Skeletal muscle cell (primary cell): Measurements from ENCODE around the gene RCL1.
A peak's percentile ranks its signal among the peaks of the same experiment; 100 is the strongest.
"Not testable (repeated sequence)": the region's sequence is repeated elsewhere in the genome, so short reads cannot be mapped to it uniquely, and the experiment has no call there.

Experiments used
- DNase-seq: peaks from one replicate; pipeline ENCODE4 v3.0.0-alpha.2; 2010; ENCODE audit warnings: low read depth
- H3K4me3 ChIP-seq: 2 replicates; pipeline ENCODE4 v1.5.1; 2011; ENCODE audit warnings: low read depth, mild to moderate bottlenecking, control low read depth, low read length, moderate library complexity

Gene RCL1

GRCh38 chr9:4862506-4863250, 69.9 kb downstream of the RCL1 start:
- DNase-seq = peak; percentile 54
- H3K4me3 ChIP-seq = no peak overlapping the region

GRCh38 chr9:4864234-4864661, 71.5 kb downstream of the RCL1 start:
- H3K4me3 ChIP-seq = no peak overlapping the region
- no peak for DNase-seq

- no peak for DNase-seq
- no peak overlapping the region for H3K4me3 ChIP-seq
Measured at GRCh38 chr9:4864698-4865097, 72.0 kb downstream of the RCL1 start.

- no peak for DNase-seq
- no peak overlapping the region for H3K4me3 ChIP-seq
Measured at GRCh38 chr9:4865681-4866080, 72.9 kb downstream of the RCL1 start.

GRCh38 chr9:4866239-4866969, 73.7 kb downstream of the RCL1 start:
- DNase-seq = no peak
- H3K4me3 ChIP-seq = no peak overlapping the region

- H3K4me3 ChIP-seq = no peak overlapping the region
- no peak for DNase-seq
Measured at GRCh38 chr9:4873066-4873465, 80.3 kb downstream of the RCL1 start.

- H3K4me3 ChIP-seq = no peak overlapping the region
- no peak for DNase-seq
Measured at GRCh38 chr9:4875559-4875958, 82.8 kb downstream of the RCL1 start.

- no peak for DNase-seq
- no peak overlapping the region for H3K4me3 ChIP-seq
Measured at GRCh38 chr9:4879115-4879558, 86.4 kb downstream of the RCL1 start.

- H3K4me3 ChIP-seq = no peak overlapping the region
- DNase-seq = no peak
Measured at GRCh38 chr9:4883326-4883873, 90.7 kb downstream of the RCL1 start.

GRCh38 chr9:4886698-4887097, 94.0 kb downstream of the RCL1 start:
- no peak overlapping the region for H3K4me3 ChIP-seq
- no peak for DNase-seq

- no peak overlapping the region for H3K4me3 ChIP-seq
- DNase-seq = peak; percentile 51
Measured at GRCh38 chr9:4887556-4887955, 94.8 kb downstream of the RCL1 start.

GRCh38 chr9:4890242-4890641, 97.5 kb downstream of the RCL1 start:
- no peak overlapping the region for H3K4me3 ChIP-seq
- DNase-seq = no peak

GRCh38 chr9:4890929-4891328, 98.2 kb downstream of the RCL1 start:
- no peak for DNase-seq
- H3K4me3 ChIP-seq = no peak overlapping the region

- H3K4me3 ChIP-seq = no peak overlapping the region
- DNase-seq = no peak
Measured at GRCh38 chr9:4891674-4892073, 98.9 kb downstream of the RCL1 start.

GRCh38 chr9:4892501-4893194, 99.9 kb downstream of the RCL1 start:
- no peak for DNase-seq
- H3K4me3 ChIP-seq = no peak overlapping the region

- DNase-seq = peak; percentile 62
- no peak overlapping the region for H3K4me3 ChIP-seq
Measured at GRCh38 chr9:4894076-4894475, 101.3 kb downstream of the RCL1 start.

GRCh38 chr9:4899853-4900252, 107.1 kb downstream of the RCL1 start:
- not testable (repeated sequence) for H3K4me3 ChIP-seq, DNase-seq

- not testable (repeated sequence) for DNase-seq, H3K4me3 ChIP-seq
Measured at GRCh38 chr9:4901401-4902134, 108.8 kb downstream of the RCL1 start.

- no peak overlapping the region for H3K4me3 ChIP-seq
- DNase-seq = no peak
Measured at GRCh38 chr9:4902135-4902475, 109.4 kb downstream of the RCL1 start.
